CD4-positive, CD25-positive, alpha-beta regulatory T cell (primary cell): ENCODE data around the gene NCKAP5. TPM values are rescaled to one million over a fixed set of nuclear protein-coding genes. Genes with fewer than 3 reads are reported as not detected.

Experiments used
- ATAC-seq, 2 donors: fragments of 150-1000 bp; cut with Tn5 transposase; one replicate each; pipeline ENCODE4 v1.10.0; 2021; ENCODE audit warnings: low read depth in 2 of 2, moderate number of reproducible peaks in 2 of 2, moderate library complexity in 1 of 2
- DNase-seq, 3 donors: peaks; one replicate each; pipeline versions ENCODE4 v3.0.0 to v3.0.0-alpha.2; 2012 to 2022; ENCODE audit warnings: mixed read lengths in 1 of 3
- H3K27ac ChIP-seq: one replicate; pipeline ENCODE4 v1.7.0; 2013; ENCODE audit warnings: mild to moderate bottlenecking, low read length; ENCODE audit not compliant: insufficient read depth, poor library complexity, severe bottlenecking
- H3K27me3 ChIP-seq: one replicate; pipeline ENCODE4 v1.7.0; 2013; ENCODE audit warnings: low read length; ENCODE audit not compliant: control insufficient read depth, insufficient read depth
- H3K36me3 ChIP-seq: one replicate; pipeline ENCODE4 v1.7.0; 2013; ENCODE audit warnings: mild to moderate bottlenecking, low read length, moderate library complexity; ENCODE audit not compliant: control insufficient read depth, insufficient read depth
- H3K4me1 ChIP-seq: 2 replicates; pipeline ENCODE4 v1.7.0; 2013; ENCODE audit warnings: mild to moderate bottlenecking, low read length; ENCODE audit not compliant: insufficient read depth, control insufficient read depth, poor library complexity, severe bottlenecking
- H3K4me3 ChIP-seq: one replicate; pipeline ENCODE4 v1.7.0; 2013; ENCODE audit warnings: low read depth, mild to moderate bottlenecking, low read length, moderate library complexity
- H3K9me3 ChIP-seq, 2 experiments: 1 replicate in 1 of 2; 2 replicates in 1 of 2; pipeline ENCODE4 v1.7.0; 2013; ENCODE audit warnings: low read length in 2 of 2, mild to moderate bottlenecking in 1 of 2, moderate library complexity in 1 of 2; ENCODE audit not compliant: control insufficient read depth in 2 of 2
- H3K27ac Mint-ChIP-seq, 3 donors: one replicate each; pipeline ENCODE4 v1.8.0; 2020 to 2022; ENCODE audit warnings: mild to moderate bottlenecking in 3 of 3, mixed read lengths in 3 of 3, moderate library complexity in 2 of 3
- H3K27me3 Mint-ChIP-seq: one replicate; pipeline ENCODE4 v1.8.0; 2022; ENCODE audit warnings: mild to moderate bottlenecking, mixed read lengths
- H3K36me3 Mint-ChIP-seq: one replicate; pipeline ENCODE4 v1.8.0; 2020; ENCODE audit warnings: mixed read lengths
- H3K4me1 Mint-ChIP-seq, 4 donors: one replicate each; pipeline ENCODE4 v1.8.0; 2020 to 2022; ENCODE audit warnings: mixed read lengths in 4 of 4, mild to moderate bottlenecking in 1 of 4
- H3K4me3 Mint-ChIP-seq, 4 donors: one replicate each; pipeline ENCODE4 v1.8.0; 2020 to 2022; ENCODE audit warnings: mild to moderate bottlenecking in 4 of 4, mixed read lengths in 4 of 4, moderate library complexity in 3 of 4
- H3K9me3 Mint-ChIP-seq, 7 donors: one replicate each; pipeline ENCODE4 v1.8.0; 2020 to 2022; ENCODE audit warnings: mixed read lengths in 7 of 7, mild to moderate bottlenecking in 3 of 7, moderate library complexity in 2 of 7
- polyA plus RNA-seq, 4 donors: library from polyadenylated mRNA; unstranded; fragments of 300-500 nt; fragmentation: Illumina TruSeq; gene quantifications; one replicate each; pipeline ENCODE4 v1.2.3, GENCODE V29; 2021
- total RNA-seq: library from RNA; stranded (reverse); gene quantifications from one replicate; pipeline ENCODE4 v1.2.3, GENCODE V29; 2022

Gene NCKAP5
- total and polyA plus RNA-seq, 5 donors from 2014 or later: not detected

GRCh38 chr2:133509777-133510176 lies 58.5 kb downstream of the NCKAP5 start:
- H3K36me3 Mint-ChIP-seq: no peaks in the 10 kb centered on the region
- Histone ChIP-seq H3K9me3 (no peaks in the 10 kb centered on the region), H3K27ac (no peak overlapping the region), H3K4me3 (no peak overlapping the region), H3K4me1 (no peaks in the 10 kb centered on the region), H3K36me3 (no peaks in the 10 kb centered on the region), H3K27me3 (no peaks in the 10 kb centered on the region)
- no peak for ATAC-seq
- no peaks in the 10 kb centered on the region for H3K4me1 Mint-ChIP-seq
- H3K4me3 Mint-ChIP-seq: no peak overlapping the region
- H3K9me3 Mint-ChIP-seq: peaks cover 0 to 7% (median 3%) of the 10 kb centered on the region in 7 donors
- no peak for DNase-seq
- H3K27ac Mint-ChIP-seq: no peak overlapping the region
- H3K27me3 Mint-ChIP-seq: no peaks in the 10 kb centered on the region

DNA sequence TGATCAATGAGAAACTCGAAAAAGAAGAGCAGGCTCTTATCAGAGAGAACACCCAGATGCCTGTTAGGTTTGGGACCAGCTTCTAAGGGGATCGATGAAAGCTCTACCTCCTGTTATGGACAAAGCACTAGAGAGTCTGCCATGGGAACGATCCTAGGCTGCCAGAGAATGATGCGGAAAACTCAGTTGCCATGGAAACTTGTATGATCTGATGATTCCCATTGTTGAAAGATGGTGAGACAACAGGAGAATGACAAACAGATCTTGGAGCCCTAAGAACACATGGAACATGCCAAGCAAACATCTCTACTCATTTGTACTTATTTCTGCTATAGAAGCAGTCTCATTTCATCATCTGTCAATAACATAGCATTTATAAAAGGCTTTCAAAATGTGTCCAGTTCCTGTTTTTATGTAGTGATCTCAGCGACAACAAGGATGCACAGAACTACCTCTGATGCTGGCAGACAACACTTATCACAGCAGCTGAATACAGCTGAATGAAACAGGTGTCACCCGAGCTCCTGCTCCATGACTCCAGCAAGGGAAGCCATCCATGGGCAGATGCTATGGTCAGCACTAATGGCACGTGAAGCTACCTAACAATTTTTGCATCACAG lies 59.6 kb downstream of the NCKAP5 start:
- no peaks in the 10 kb centered on the region for H3K4me1 Mint-ChIP-seq
- H3K4me3 ChIP-seq: no peak overlapping the region
- H3K27ac Mint-ChIP-seq: no peak overlapping the region
- H3K27ac ChIP-seq: no peak overlapping the region
- H3K27me3 ChIP-seq: no peaks in the 10 kb centered on the region
- H3K27me3 Mint-ChIP-seq: no peaks in the 10 kb centered on the region
- peaks cover 0 to 7% (median 3%) of the 10 kb centered on the region in 7 donors for H3K9me3 Mint-ChIP-seq
- no peaks in the 10 kb centered on the region for H3K36me3 Mint-ChIP-seq
- H3K36me3 ChIP-seq: no peaks in the 10 kb centered on the region
- ATAC-seq (no peak), DNase-seq (no peak)
- no peaks in the 10 kb centered on the region for H3K9me3 ChIP-seq
- no peaks in the 10 kb centered on the region for H3K4me1 ChIP-seq
- H3K4me3 Mint-ChIP-seq: no peak overlapping the region

- Histone ChIP-seq H3K27ac (no peak overlapping the region), H3K9me3 (no peaks in the 10 kb centered on the region), H3K4me1 (no peaks in the 10 kb centered on the region), H3K4me3 (no peak overlapping the region), H3K36me3 (no peaks in the 10 kb centered on the region), H3K27me3 (no peaks in the 10 kb centered on the region)
- Mint-ChIP-seq H3K4me3 (no peak overlapping the region), H3K4me1 (no peaks in the 10 kb centered on the region), H3K9me3 (peaks cover 0 to 6% (median 5%) of the 10 kb centered on the region in 7 donors), H3K27ac (no peak overlapping the region), H3K27me3 (no peaks in the 10 kb centered on the region), H3K36me3 (no peaks in the 10 kb centered on the region)
- ATAC-seq: no peak
- DNase-seq: no peak
These were observed 61.3 kb downstream of the NCKAP5 start for GRCh38 chr2:133506996-133507395.

GRCh38 chr2:133504566-133505505 lies 63.4 kb downstream of the NCKAP5 start:
- H3K4me3 Mint-ChIP-seq: no peak overlapping the region
- no peaks in the 10 kb centered on the region for H3K36me3 Mint-ChIP-seq
- no peak for DNase-seq
- no peak for ATAC-seq
- no peaks in the 10 kb centered on the region for H3K4me1 Mint-ChIP-seq
- peaks cover 0 to 7% (median 4%) of the 10 kb centered on the region in 7 donors for H3K9me3 Mint-ChIP-seq
- Histone ChIP-seq H3K4me1 (no peaks in the 10 kb centered on the region), H3K9me3 (no peaks in the 10 kb centered on the region), H3K36me3 (no peaks in the 10 kb centered on the region), H3K4me3 (no peak overlapping the region), H3K27ac (no peak overlapping the region), H3K27me3 (no peaks in the 10 kb centered on the region)
- no peak overlapping the region for H3K27ac Mint-ChIP-seq
- no peaks in the 10 kb centered on the region for H3K27me3 Mint-ChIP-seq

DNA sequence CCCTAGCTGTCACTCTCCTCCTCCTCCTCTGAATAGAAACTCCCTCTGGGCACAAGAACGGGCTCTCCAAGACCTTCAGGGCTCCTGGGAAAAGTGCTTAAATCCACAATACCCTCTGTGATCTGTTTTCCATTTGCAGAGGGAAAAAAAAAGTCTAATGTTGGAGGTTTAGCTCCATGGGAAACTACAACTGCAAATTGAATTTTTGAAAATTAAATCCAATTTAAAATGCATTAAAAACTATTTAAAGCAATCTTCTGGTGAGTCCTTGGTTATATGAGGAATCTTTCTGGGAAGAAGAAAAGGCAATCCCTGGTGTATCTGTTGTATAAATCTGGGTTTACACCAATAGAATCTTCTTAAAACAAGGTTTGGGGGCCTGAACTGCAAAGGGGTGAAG lies 64.3 kb downstream of the NCKAP5 start:
- no peaks in the 10 kb centered on the region for H3K9me3 ChIP-seq
- H3K27ac Mint-ChIP-seq: no peak overlapping the region
- no peaks in the 10 kb centered on the region for H3K27me3 ChIP-seq
- H3K4me3 ChIP-seq: no peak overlapping the region
- DNase-seq: no peak
- H3K27me3 Mint-ChIP-seq: no peaks in the 10 kb centered on the region
- H3K27ac ChIP-seq: no peak overlapping the region
- H3K4me3 Mint-ChIP-seq: no peak overlapping the region
- H3K4me1 Mint-ChIP-seq: no peaks in the 10 kb centered on the region
- no peaks in the 10 kb centered on the region for H3K36me3 ChIP-seq
- no peaks in the 10 kb centered on the region for H3K36me3 Mint-ChIP-seq
- H3K4me1 ChIP-seq: no peaks in the 10 kb centered on the region
- H3K9me3 Mint-ChIP-seq: peaks cover 0 to 4% (median 2%) of the 10 kb centered on the region in 7 donors
- ATAC-seq: no peak

GRCh38 chr2:133503323-133503722 lies 64.9 kb downstream of the NCKAP5 start:
- no peak overlapping the region for H3K27ac ChIP-seq
- ATAC-seq: no peak

GRCh38 chr2:133502678-133503077 lies 65.6 kb downstream of the NCKAP5 start:
- no peaks in the 10 kb centered on the region for H3K27me3 Mint-ChIP-seq
- DNase-seq: no peak
- no peak for ATAC-seq
- Histone ChIP-seq H3K27me3 (no peaks in the 10 kb centered on the region), H3K4me1 (no peaks in the 10 kb centered on the region), H3K4me3 (no peak overlapping the region), H3K9me3 (no peaks in the 10 kb centered on the region), H3K36me3 (no peaks in the 10 kb centered on the region), H3K27ac (no peak overlapping the region)
- no peak overlapping the region for H3K27ac Mint-ChIP-seq
- H3K9me3 Mint-ChIP-seq: peaks cover 0 to 4% (median 2%) of the 10 kb centered on the region in 7 donors
- H3K36me3 Mint-ChIP-seq: no peaks in the 10 kb centered on the region
- no peak overlapping the region for H3K4me3 Mint-ChIP-seq
- no peaks in the 10 kb centered on the region for H3K4me1 Mint-ChIP-seq

More at GRCh38 chr2:133503323-133503722, 64.9 kb downstream of the NCKAP5 start:
- no peak overlapping the region for H3K4me3 ChIP-seq
- H3K9me3 Mint-ChIP-seq: peaks cover 0 to 4% (median 2%) of the 10 kb centered on the region in 7 donors
- no peaks in the 10 kb centered on the region for H3K27me3 ChIP-seq
- DNase-seq: no peak
- H3K9me3 ChIP-seq: no peaks in the 10 kb centered on the region
- H3K4me3 Mint-ChIP-seq: no peak overlapping the region
- H3K4me1 Mint-ChIP-seq: no peaks in the 10 kb centered on the region
- no peaks in the 10 kb centered on the region for H3K4me1 ChIP-seq
- H3K27me3 Mint-ChIP-seq: no peaks in the 10 kb centered on the region
- no peaks in the 10 kb centered on the region for H3K36me3 Mint-ChIP-seq
- no peak overlapping the region for H3K27ac Mint-ChIP-seq
- no peaks in the 10 kb centered on the region for H3K36me3 ChIP-seq
